Smooth muscle cell (in vitro differentiated cells): ENCODE data around the gene HYCC2. TPM values are rescaled to one million over a fixed set of nuclear protein-coding genes. Genes with fewer than 3 reads are reported as not detected.
"Not testable (repeated sequence)": the region's sequence is repeated elsewhere in the genome, so short reads cannot be mapped to it uniquely, and the experiment has no call there.

Experiments used
- DNase-seq: peaks from one replicate; lab custom pipeline; 2025; ENCODE audit not compliant: unreplicated experiment; lab: John Stamatoyannopoulos, UW
- H2AFZ ChIP-seq: fragments of 200-600 bp; sonication (generic); 2 replicates; pipeline ENCODE4 v1.6.0; 2016; ENCODE audit warnings: antibody characterized with exemption, low read depth, mild to moderate bottlenecking
- H3F3A ChIP-seq: fragments of 200-600 bp; sonication (generic); 2 replicates; pipeline ENCODE4 v1.6.0; 2017; ENCODE audit warnings: antibody characterized with exemption, low read depth
- H3K27ac ChIP-seq: fragments of 200-600 bp; sonication (generic); 2 replicates; pipeline ENCODE4 v1.5.1; 2016; ENCODE audit warnings: low read depth, mild to moderate bottlenecking
- H3K27me3 ChIP-seq: fragments of 200-600 bp; sonication (generic); 2 replicates; pipeline ENCODE4 v1.6.1; 2016; ENCODE audit warnings: low read depth, mild to moderate bottlenecking
- H3K36me3 ChIP-seq: fragments of 200-600 bp; sonication (generic); 2 replicates; pipeline ENCODE4 v1.5.1; 2016; ENCODE audit warnings: low read depth
- H3K4me1 ChIP-seq: fragments of 200-600 bp; sonication (generic); 2 replicates; pipeline ENCODE4 v1.5.1; 2016; ENCODE audit warnings: low read depth
- H3K4me2 ChIP-seq: fragments of 200-600 bp; sonication (generic); 2 replicates; pipeline ENCODE4 v1.6.0; 2016; ENCODE audit warnings: mild to moderate bottlenecking
- H3K4me3 ChIP-seq: fragments of 200-600 bp; sonication (generic); 2 replicates; pipeline ENCODE4 v1.5.1; 2016; ENCODE audit warnings: mild to moderate bottlenecking
- H3K79me2 ChIP-seq: fragments of 200-600 bp; sonication (generic); 2 replicates; pipeline ENCODE4 v1.6.0; 2016; ENCODE audit warnings: low read depth, mild to moderate bottlenecking
- H3K9ac ChIP-seq: fragments of 200-600 bp; sonication (generic); 2 replicates; pipeline ENCODE4 v1.6.0; 2016; ENCODE audit warnings: low read depth
- H3K9me3 ChIP-seq: fragments of 200-600 bp; sonication (generic); replicated peaks from 2 replicates; pipeline ENCODE4 v1.5.1; 2016; ENCODE audit warnings: low read depth
- H4K20me1 ChIP-seq: fragments of 200-600 bp; sonication (generic); 2 replicates; pipeline ENCODE4 v1.6.0; 2016; ENCODE audit warnings: low read depth
- WGBS: methylation state at CpG from one replicate; pipeline ENCODE4 v1.1.7; 2016; ENCODE audit warnings: low lambda C conversion rate; 5-methylcytosine and 5-hydroxymethylcytosine counted together
- polyA plus RNA-seq: library from polyadenylated mRNA; unstranded; fragments of >200 nt; fragmentation: Nextera tagmentation; extraction: Ambion mirVana; gene quantifications from 2 replicates; pipeline ENCODE4 v1.2.1, GENCODE V29; 2016
- total RNA-seq: library from RNA; depleted of rRNA; stranded (reverse); fragments of >200 nt; gene quantifications from 2 replicates; pipeline ENCODE4 v1.2.3, GENCODE V29; 2014
- TF ChIP-seq, protein P1 (sequence below): fragments of 200-600 bp; sonication (generic); IDR thresholded peaks from 2 replicates; pipeline ENCODE4 v1.5.1; 2017; ENCODE audit warnings: borderline replicate concordance, mild to moderate bottlenecking, antibody characterized with exemption; ENCODE audit not compliant: insufficient read depth, poor library complexity, severe bottlenecking

HYCC2 gene
- total RNA-seq (15.1 and 17.9 TPM in 2 replicates), polyA plus RNA-seq (3.6 and 6.3 TPM in 2 replicates)

DNA sequence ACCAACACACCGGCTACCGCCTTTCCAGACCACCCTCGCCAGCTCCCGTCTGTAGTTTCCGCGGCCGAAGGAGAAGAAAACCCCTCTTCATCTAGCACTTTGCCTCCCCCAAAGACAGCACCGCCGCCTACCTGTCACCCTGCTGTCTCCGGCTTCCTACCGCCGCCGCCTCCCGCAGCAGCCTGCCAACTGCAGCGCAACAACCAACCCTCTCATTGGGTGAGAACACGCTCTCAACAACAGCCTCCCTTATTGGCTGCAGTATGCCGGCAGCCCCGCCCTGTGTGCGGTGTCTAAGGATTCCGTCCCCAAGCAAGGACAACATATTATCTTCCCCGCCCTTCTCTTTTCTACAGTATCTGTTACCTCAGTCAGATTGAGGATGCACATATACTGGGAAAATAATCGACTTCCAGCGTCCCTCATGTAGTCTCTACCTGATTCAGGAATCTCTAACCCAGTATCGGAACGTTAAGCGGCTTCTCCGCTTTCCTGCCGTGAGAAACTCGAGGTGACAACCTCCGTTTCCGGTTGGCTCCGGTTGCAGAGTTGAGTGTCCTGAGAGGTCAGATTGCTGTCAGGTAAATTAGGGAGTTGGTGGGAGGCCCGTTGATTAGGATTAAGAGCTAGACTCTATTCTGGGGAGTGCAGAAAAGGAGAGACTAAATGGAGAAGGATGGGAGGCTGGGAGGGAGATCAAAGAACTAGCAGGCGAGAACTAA lies at the start of gene HYCC2, which contains the start of gene NDUFB3:
TSS of gene HYCC2 (minus strand) at position 193 of the 722 bp plus-strand sequence. CDS start 47,662 bp downstream, outside the sequence.
TSS of gene NDUFB3 (plus strand) at position 523 of the 722 bp plus-strand sequence. CDS start 6,882 bp downstream, outside the sequence.
- Histone ChIP-seq H3K9me3 (no peaks in the 10 kb centered on the region), H3K27ac (peak within 1 kb of the TSS; percentile 66), H3K4me2 (peak within 1 kb of the TSS; percentile 93), H3K4me1 (peaks cover 21% of the 10 kb centered on the region), H3F3A (no peaks in the 10 kb centered on the region), H3K4me3 (peak within 1 kb of the TSS; percentile 87), H2AFZ (peak within 1 kb of the TSS; percentile 90), H3K36me3 (no peaks in the 10 kb centered on the region), H3K27me3 (no peaks in the 10 kb centered on the region), H3K79me2 (peaks cover 79% of the 10 kb centered on the region), H3K9ac (peak within 1 kb of the TSS; percentile 88), H4K20me1 (peaks cover 23% of the 10 kb centered on the region)
- TF ChIP-seq, protein P1, sequence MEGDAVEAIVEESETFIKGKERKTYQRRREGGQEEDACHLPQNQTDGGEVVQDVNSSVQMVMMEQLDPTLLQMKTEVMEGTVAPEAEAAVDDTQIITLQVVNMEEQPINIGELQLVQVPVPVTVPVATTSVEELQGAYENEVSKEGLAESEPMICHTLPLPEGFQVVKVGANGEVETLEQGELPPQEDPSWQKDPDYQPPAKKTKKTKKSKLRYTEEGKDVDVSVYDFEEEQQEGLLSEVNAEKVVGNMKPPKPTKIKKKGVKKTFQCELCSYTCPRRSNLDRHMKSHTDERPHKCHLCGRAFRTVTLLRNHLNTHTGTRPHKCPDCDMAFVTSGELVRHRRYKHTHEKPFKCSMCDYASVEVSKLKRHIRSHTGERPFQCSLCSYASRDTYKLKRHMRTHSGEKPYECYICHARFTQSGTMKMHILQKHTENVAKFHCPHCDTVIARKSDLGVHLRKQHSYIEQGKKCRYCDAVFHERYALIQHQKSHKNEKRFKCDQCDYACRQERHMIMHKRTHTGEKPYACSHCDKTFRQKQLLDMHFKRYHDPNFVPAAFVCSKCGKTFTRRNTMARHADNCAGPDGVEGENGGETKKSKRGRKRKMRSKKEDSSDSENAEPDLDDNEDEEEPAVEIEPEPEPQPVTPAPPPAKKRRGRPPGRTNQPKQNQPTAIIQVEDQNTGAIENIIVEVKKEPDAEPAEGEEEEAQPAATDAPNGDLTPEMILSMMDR, result peak; percentile 8
- DNase-seq, result peak; percentile 48
- WGBS, result 1% methylated on average over 33 of the region's 34 CpGs

DNA sequence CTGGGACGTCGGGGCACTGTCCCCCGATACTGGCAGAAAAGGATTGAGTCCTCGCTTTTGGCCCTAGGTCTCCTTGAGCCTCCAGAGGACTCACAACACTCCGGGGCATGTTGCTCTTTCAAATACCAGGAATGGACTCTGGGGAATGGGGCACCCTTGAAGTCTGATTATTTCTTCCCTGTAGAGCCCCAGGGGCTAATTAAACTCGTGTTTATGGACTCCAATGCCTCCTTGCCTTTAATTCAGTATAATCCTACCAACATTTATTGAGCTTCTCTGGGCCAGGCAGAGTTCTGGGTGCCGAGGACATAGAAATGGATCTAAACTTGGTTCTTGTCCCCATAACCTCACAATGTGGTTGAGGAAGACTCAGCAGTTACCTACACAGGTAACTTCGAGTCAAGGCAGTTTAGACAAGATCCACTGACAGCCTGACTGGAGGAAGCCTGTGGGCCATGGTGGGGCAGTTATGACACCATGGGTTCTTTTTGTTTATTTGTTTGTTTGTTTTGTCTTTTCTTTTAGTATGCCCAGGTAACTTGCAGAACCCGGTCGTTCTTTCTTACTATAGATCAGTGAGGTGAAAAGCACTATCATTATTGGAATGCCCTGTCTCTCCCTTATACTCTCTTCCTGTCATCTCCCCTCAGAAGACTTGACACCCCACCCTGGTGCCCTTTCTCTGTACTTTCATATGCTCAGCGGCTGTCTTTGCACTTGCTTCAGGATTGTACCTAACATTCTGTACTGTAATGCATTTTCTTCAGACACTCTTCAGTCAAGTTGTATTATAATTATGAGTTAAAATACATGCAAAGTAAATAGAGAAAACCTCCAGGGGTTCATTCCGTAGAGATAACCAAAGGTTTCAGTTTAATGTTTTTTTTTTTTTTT lies 47.7 kb upstream of the HYCC2 start:
- Histone ChIP-seq H3K36me3 (no peaks in the 10 kb centered on the region), H3F3A (peaks cover 14% of the 10 kb centered on the region), H3K27ac (peak overlapping the region; percentile 95), H3K9me3 (no peaks in the 10 kb centered on the region), H2AFZ (peak overlapping the region; percentile 61), H3K4me2 (peak overlapping the region; percentile 92), H3K79me2 (peaks cover 39% of the 10 kb centered on the region), H3K4me3 (peak overlapping the region; percentile 78), H3K27me3 (no peaks in the 10 kb centered on the region), H3K9ac (peak overlapping the region; percentile 72), H3K4me1 (peaks cover 7% of the 10 kb centered on the region), H4K20me1 (peaks cover 12% of the 10 kb centered on the region)
- WGBS, result 38% methylated on average over 12 of the region's 12 CpGs
- DNase-seq, result no peak
- TF ChIP-seq, protein P1, result no peak

DNA sequence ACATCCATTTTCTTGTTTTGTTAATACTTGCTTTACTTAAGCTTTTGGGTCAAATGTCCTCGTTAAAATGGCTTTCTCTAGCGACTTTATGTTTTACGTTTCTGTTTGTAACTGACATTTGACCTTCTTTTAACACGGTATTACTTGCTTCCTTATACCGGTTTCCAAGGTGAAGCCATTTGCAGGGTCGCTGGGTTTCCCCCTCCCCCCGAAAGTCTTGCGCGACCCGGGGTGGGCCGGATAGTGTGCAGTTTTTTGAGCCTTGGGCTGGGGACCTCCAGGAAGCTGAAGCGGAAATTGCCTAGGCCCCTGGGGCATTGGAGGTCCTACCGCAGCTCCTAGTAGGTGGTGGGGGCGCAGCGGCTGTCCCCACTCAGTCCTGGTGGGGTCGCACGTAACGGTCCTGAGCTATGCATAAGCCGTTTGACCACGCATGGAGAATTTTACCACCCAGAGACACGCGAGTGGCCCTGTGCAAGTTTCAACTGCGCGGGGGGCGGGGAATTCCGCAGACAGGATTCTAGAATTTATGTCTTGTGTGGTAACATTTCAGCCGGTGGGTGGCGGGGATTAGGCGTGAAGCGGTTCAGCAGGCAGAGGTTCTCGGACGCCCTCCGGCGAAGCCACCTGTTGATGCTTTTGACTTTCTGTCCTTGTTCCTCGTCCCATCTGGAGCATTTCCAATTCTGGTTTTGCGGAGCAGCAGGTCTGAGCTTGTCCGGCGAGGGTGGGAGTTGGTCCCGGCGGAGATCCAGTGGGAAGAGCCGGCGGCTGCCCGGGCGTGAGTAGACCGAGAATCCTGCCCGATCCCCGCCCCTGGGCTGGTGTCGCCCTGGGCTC lies 46.9 kb upstream of the HYCC2 start:
- H3K27me3 ChIP-seq, result no peaks in the 10 kb centered on the region
- H4K20me1 ChIP-seq, result peaks cover 12% of the 10 kb centered on the region
- peak; percentile 48 for DNase-seq
- H3K4me1 ChIP-seq, result peaks cover 3% of the 10 kb centered on the region
- WGBS, result 6% methylated on average over 48 of the region's 48 CpGs
- H3K27ac ChIP-seq, result peak overlapping the region; percentile 95
- no peaks in the 10 kb centered on the region for H3K36me3 ChIP-seq
- H3K9me3 ChIP-seq, result no peaks in the 10 kb centered on the region
- peaks cover 14% of the 10 kb centered on the region for H3F3A ChIP-seq
- H3K79me2 ChIP-seq, result peaks cover 39% of the 10 kb centered on the region
- peak overlapping the region; percentile 78 for H3K4me3 ChIP-seq
- TF ChIP-seq, protein P1, result peak; percentile 10
- H2AFZ ChIP-seq, result peak overlapping the region; percentile 61
- H3K4me2 ChIP-seq, result peak overlapping the region; percentile 92
- peak overlapping the region; percentile 72 for H3K9ac ChIP-seq

DNA sequence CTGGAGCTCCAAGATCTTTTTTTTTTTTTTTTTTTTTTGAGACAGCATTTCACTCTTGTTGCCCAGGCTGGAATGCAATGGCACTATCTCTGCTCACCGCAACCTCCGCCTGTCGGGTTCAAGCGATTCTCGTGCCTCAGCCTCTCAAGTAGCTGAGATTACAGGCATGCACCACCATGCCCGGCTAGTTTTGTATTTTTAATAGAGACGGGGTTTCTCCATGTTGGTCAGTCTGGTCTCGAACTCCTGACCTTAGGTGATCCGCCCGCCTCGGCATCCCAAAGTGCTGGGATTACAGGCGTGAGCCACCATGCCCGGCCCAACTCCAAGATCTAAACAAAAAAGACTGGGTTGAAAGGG lies 46.2 kb upstream of the HYCC2 start:
- not testable (repeated sequence) for H2AFZ ChIP-seq, H3K9me3 ChIP-seq, DNase-seq, H3K27me3 ChIP-seq, H3K36me3 ChIP-seq, H3K4me1 ChIP-seq
- Histone ChIP-seq H3K4me3 (peak overlapping the region; percentile 78), H3F3A (peaks cover 14% of the 10 kb centered on the region), H3K27ac (peak overlapping the region; percentile 95), H3K4me2 (peak overlapping the region; percentile 92), H3K9ac (peak overlapping the region; percentile 89), H3K79me2 (peaks cover 35% of the 10 kb centered on the region), H4K20me1 (peaks cover 12% of the 10 kb centered on the region)
- 70% methylated on average over 13 of the region's 13 CpGs for WGBS
